GM21723 (cell line): Measurements from ENCODE around the gene CACNA1I.

Experiments used
- ATAC-seq: cut with Tn5 transposase; IDR thresholded peaks from one replicate; pipeline ENCODE4 v1.9.1; 2021; ENCODE audit warnings: mild to moderate bottlenecking, moderate library complexity; ENCODE audit not compliant: unreplicated experiment

Gene CACNA1I

DNA sequence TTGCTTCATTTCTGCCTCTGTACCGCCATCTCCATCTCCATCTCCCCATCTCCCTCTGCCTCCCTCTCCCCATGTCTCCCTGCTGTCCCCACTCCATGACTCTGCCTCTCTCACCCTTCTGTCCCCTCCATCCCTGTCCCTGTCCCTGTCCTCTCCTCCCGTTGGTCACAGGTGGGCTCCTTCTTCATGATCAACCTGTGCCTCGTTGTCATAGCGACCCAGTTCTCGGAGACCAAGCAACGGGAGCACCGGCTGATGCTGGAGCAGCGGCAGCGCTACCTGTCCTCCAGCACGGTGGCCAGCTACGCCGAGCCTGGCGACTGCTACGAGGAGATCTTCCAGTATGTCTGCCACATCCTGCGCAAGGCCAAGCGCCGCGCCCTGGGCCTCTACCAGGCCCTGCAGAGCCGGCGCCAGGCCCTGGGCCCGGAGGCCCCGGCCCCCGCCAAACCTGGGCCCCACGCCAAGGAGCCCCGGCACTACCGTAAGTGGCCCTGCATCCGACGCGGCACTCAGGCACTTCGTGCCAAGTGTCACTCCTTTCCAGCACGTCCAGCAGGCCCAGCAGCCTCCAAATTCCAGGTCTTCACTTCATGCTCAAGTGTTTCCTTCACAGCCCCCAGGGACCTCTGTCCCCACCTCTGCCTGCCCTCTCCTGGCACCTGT lies 76.0 kb downstream of the CACNA1I start:
- ATAC-seq, result no peak

DNA sequence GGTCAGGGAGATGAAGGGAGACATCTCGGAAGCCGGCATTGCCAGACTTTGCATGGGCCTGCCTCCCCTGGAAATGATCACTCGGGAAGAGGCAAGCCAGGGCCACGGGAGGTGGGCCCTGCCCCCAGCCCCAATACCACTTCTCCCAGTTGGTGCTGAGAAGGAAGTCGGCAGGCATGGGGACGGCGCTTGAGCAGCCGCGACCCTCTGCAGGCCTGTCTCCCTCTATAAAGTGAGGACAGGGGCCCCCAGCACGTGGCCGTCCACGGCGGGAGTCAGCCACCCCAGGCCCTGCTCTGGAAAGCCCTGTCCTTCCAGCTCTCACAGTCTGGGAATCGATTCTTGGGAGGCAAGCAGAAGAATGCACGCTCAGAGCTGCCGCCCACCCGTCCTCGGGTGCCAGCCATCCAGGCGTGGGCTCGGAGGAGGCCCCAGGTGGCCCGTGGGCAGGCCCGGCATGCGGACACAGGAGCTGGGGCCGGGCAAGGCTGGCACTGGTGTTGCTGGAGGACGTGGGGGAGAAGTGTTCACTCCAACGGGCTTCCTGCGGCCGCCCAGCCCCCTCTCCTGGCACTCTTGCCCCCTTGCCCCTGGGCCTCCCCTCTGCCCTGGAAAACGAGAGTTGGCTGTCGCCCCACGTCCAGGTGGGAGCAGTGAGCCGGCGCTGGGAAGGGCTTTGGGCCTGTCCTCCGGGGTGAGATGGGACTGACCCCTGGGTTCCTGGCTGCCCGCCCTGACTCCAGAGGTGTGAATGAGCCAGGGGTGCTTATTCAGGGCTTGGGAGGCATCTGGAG lies 77.5 kb downstream of the CACNA1I start:
- ATAC-seq, result no peak

DNA sequence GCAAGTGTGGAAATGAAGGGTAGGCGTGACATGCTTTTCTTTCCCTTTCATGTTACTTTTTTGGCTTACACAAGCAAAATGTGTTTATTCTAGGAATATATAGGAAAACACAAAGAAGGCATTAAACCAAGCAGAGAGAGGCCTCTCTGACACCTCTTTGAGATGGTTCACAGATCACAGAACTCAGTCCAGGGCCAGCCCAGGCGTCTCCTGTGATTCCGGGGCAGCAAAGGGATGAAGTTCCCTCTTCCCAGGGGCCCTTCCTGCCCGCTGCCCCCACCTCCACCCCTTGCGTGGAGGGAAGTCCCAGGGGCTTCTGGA lies 78.0 kb downstream of the CACNA1I start:
- no peak for ATAC-seq

DNA sequence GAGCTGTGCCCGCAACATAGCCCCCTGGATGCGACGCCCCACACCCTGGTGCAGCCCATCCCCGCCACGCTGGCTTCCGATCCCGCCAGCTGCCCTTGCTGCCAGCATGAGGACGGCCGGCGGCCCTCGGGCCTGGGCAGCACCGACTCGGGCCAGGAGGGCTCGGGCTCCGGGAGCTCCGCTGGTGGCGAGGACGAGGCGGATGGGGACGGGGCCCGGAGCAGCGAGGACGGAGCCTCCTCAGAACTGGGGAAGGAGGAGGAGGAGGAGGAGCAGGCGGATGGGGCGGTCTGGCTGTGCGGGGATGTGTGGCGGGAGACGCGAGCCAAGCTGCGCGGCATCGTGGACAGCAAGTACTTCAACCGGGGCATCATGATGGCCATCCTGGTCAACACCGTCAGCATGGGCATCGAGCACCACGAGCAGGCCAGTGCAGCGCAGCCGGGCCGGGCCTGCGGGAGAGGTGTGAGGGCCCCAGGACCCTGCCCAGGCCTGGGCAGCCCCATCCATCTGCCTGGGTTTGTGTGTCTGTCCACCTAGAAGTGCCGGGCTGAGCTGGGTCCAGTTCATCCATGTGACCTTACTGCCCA lies 79.0 kb downstream of the CACNA1I start:
- ATAC-seq, result no peak

DNA sequence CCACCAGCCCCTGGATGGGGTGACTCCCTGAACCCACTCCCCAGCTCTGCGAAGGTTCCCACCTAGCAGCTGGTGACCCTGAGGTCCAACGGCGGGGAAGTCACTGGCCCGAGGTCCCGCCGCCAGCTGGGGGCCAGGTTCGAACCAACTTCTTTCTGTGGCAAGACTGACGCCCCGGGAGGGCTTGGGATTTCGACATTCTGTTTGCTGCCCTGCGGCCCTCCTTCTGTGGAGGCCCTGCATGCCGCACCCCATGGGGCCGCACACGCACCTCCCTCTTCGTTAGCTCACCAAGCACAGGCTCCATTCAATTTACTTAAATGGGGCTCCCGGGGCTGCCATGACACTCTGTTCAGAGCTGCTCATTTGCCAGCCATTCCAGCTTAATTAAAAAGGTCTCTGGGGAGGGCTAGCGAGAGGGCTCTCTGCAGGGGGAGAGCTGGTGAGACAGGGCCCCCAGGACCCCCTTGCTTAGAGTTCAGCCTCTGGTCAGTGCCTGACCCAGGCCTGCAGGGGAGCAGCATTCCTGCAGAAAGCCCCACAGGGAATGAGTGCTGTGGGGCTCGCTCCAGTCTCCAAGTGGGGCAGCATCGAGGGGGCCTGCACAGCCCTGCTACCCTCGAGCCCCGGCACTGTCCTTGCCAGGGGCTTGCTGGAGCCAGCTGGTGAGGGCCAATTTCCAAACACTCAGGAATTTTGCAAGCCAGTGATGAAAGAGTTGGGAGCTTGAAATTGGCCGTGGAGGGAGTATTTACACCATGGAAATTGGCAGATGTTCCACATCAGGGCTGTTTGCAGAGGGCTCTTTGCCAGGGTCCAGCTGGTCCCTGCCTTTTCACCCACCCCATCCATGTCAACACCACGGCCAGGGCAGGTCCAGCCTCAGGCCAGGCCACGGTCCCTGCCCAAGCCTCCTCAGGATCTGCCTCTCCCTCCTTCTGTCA lies 80.8 kb downstream of the CACNA1I start:
- no peak for ATAC-seq

DNA sequence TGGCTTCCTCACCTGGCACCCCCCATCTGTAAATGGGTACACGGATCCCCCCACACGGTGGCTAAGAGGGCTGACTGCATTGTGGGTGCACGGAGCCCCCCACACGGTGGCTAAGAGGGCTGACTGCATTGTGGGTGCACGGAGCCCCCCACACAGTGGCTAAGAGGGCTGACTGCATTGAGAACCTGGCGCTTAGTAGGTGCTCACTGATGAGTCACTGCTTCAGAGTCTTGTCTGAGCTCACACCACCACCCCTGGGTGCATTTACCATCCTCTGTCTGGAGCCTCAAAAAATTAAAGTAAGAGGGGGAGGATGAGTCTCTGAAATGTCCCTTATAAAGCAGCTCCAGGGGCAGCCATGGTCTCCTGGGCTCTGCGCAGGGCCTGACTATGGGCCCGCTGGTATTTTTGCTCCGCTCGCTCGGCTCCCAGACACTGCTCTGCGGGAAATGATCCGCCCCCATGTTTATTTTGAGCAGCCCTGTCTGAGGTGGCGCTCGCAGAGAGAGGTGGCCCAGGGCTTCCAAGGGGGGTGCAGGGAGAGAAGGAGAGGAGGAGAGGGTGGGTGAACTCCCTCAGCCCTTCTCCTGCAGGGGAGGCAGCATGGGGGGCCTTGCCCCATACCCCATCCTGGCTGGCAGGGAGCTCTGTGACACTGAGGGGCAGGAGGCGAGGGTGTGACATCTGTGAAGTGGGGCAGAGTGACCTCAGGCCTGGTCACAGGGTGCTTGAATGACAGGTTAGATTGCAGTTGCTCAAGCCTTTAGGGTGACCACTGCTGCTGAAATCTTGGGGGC lies 82.6 kb downstream of the CACNA1I start:
- no peak for ATAC-seq

DNA sequence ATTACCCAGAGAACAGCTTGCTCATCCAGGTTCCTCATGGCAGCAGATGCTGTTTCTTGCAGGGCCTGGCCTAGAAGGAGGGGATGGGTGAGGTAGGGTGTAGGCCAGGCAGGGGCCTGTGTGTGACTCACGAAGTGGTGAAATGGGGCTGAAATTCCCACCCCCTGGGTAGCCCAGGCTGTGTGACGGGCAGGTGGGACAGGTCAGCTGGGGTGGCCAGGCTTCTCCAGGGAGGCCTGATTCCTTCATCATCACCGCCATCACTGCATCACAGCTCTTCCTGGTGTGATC lies 83.2 kb downstream of the CACNA1I start:
- no peak for ATAC-seq

DNA sequence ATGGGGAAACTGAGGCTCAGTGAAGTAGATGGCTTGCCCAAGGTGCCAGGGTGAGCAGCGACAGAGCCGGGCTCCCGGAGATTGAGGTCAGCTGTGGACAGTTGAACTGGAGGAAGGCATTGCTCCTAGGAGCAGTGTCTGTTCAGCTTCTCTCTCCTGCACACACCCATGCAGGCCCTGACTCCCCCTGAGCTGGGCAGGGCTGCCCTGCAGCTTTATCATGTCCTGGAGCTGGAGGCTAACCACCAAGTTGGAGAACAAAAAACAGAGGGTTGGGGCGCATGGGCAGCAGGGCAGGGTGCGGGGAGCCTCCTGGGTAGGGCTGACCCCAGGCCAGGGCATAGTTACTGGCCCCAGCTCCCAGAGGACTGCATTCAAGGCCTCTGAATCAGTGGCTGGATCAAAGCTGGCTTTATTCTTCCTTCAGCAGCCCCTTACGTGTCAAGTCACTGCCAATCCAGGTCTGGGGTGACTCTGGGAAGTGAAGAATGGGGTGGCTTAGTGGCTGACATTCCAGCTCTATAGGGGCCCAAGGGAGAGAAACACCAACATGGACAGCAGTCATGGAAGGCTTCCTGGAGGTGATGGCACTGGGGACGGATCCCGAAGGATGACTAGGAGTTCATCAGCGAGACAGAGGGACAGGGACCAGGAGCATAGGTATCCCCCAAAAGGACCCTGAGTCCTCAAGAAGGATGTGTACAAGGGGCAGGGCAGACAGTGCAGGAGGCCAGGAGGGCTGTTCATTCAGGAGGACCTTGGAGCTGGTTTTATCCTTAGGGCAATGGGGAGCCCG lies 83.8 kb downstream of the CACNA1I start:
- no peak for ATAC-seq

DNA sequence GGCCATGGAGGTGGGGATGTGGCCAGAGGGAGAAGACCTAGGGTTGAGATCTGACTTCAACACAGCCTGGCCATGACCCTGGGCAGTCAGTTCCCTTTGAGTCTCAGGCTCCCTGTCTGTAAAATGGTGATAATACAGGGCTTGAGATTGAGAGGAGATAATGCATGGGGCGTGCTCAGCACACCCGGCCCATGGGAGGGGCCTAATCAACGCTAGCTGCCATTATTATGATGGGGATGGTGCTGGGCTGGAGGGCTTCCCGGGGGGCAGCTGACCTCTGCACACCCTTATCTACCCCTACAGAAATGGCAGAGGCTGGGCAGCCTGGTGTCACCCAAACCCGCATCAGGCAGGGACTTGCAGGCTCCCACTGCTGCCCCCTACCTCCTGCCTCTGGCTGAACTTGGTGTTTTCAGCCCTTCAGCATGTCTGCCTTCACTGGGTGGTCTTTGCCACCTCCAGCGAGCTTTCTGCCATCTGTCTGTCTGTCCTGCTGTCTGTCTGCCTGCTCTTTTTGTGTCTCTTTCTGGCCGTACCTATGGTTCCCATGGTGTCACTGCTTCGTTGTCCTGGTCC lies 84.5 kb downstream of the CACNA1I start:
- ATAC-seq, result no peak

DNA sequence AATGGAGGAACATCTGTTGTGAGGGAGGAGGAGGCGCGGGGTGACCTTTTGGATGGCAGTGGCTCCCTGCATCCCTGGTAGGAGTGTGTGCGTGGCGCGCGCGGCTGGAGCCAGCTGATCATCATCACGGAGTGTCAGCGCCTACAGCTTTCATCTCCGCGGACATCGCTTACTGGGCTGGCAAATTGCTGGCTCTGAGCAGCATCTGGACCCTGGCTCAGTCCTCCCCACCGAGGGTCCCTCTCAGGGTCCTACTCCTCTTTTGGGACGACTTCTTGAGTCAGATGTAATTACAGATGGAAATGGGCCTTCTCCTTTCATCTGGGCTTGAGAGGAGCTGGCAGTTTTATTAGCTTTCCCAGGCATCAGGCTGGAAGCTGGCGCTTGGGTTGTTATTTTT lies 85.3 kb downstream of the CACNA1I start:
- ATAC-seq, result no peak

DNA sequence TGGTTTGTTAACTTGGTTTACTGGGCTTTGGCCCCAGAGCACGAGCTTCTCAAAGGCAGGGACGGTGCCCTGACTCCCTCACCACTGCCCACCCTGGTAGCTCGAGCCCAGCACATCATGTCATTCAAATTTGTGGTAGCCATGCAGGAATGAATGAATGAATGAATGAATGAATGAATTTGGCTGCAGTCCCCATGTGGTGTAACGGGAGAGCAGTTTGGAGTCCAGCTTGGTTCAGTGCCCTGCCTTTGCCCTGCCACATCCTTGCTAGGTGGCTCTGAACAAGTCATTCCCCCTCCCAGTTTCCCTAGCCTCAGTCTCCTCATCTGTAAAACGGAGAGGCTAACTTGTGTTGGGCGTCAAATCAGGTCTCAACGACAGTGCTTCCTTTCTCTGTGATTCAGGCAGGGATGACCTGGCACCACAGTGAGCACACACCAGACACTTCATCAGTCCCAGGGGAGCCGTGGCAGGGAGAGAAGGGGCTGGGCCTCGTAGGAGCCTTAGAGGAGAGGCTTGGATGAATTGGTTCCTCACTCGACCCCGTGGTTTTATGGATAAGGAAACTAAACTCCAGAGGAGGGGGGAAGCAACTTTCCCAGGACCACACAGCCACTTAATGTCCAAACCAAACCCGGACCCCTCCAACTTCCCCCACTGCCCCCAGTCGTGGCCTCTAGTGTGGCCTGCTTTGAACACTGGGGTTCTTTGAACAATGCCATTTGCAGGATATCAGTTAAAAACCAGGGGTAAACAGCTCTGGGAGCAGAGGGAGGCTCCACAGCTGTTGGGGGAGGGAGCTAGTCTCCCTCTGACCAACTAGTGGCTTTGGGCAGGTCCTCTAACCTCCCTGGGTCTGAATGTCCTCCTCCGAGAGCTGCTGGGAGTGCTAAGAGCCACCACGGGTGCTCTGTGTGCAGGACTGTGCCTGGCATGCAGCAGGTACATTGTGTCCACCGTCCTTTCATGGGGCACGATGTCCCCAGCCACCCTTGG lies 86.2 kb downstream of the CACNA1I start:
- ATAC-seq, result no peak

DNA sequence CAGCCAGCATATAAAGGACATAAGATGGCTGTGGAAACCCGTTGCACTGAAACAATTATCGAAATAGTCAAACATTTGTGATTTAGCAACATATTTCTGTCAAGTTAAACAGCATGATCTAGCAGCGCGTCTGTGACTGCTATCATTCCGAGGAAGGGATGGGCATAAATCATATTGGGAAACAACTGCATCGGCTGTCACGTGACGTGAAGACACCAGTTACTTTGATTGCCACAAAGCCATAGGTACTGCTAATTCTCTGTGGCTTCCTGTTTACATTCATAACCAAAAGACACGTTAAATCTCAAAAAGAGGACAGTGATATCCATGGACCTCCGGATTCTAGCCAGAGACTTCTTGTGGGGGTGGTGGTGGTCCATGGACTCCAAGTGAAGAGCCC lies 87.8 kb downstream of the CACNA1I start:
- no peak for ATAC-seq

DNA sequence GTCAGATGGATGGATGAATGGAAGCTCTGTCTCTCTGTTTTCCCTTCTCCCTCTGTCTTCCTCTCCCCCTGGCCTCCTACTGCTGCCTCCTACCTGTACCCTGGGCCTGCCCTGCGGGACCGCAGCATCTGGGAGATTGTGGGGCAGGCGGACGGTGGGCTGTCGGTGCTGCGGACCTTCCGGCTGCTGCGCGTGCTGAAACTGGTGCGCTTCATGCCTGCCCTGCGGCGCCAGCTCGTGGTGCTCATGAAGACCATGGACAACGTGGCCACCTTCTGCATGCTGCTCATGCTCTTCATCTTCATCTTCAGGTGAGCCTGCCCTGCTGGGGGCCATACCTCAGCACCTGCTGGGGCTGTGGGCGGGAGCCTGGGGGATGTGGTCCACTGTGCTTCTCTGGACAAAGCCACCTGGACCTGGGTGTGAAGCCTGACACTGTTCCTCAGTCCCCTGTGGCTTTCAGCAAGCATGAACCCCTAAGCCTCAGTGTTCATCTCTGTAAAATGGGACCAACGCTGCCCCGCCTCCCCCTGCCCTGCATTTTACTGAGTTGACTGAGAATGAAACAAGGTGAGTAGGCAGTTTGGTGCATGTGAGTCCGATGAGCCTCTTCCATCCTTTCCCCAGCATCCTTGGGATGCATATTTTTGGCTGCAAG lies 88.4 kb downstream of the CACNA1I start:
- no peak for ATAC-seq

DNA sequence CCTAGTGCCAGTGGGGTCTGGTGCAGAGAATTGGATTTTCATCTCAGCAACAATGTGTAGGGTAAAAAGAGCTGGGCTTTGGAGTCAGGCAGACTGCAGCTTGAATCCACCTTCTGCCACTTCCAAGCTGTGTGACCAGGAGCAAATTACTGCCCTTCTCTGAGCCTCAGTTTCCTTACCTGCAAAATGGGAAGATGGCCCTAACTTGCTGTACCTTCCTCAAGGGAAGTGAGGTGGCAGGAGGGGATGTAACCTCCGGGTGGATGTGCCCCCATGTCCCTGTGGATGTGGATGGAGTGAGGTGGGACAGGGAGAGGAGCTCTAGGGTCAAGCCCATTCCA lies 90.9 kb downstream of the CACNA1I start:
- ATAC-seq, result no peak

DNA sequence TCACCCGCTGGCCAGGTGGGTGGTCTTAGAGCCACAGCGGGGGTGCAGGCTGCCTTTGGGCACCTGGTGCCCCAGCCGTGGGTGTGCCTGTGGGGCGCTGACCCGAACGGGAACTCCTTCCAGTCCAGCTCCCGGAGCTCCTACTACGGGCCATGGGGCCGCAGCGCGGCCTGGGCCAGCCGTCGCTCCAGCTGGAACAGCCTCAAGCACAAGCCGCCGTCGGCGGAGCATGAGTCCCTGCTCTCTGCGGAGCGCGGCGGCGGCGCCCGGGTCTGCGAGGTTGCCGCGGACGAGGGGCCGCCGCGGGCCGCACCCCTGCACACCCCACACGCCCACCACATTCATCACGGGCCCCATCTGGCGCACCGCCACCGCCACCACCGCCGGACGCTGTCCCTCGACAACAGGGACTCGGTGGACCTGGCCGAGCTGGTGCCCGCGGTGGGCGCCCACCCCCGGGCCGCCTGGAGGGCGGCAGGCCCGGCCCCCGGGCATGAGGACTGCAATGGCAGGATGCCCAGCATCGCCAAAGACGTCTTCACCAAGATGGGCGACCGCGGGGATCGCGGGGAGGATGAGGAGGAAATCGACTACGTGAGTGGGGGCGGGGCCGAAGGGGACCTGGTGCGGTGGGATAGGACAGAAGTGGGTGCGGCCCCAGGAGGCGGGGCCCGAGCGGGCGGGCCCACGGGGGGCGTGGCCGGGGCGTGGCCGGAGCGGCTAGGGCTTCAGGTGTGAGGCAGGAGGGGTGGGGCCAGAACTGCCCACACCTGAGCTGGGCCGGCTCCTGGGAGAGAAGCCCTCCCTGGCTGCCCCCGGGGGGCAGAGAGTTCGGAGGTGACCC lies 91.5 kb downstream of the CACNA1I start:
- no peak for ATAC-seq

DNA sequence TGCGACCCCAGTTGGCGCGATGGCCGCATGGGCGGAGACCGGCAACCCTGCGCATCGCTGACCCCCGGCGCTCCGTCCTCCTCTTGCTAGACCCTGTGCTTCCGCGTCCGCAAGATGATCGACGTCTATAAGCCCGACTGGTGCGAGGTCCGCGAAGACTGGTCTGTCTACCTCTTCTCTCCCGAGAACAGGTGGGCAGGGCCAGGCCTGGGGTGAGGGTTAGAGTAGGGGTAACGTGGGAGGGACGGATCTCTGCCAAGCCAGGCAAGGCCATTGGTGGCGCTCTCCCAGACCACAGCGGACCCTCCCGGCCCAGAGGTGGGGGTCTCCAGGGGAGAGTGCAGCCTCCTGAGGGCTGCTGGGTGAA lies 92.1 kb downstream of the CACNA1I start:
- ATAC-seq, result no peak

DNA sequence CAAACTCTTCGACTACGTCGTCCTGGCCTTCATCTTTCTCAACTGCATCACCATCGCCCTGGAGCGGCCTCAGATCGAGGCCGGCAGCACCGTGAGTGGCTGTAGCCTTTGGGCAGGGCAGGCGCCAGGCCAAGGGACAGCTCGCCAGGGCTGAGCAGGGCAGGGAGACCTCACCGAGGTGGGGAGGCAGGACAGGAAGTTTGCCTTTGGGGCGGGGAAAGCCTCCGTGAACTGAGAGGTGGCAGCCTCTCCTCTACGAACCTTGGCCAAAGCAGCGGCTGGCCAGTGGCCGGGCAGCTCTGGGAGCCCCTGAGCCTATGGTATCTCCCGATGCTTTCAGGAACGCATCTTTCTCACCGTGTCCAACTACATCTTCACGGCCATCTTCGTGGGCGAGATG lies 93.2 kb downstream of the CACNA1I start:
- ATAC-seq, result no peak
